OCI-LY7 (cell line): Measurements from ENCODE around the gene NFATC1. TPM values are rescaled to one million over a fixed set of nuclear protein-coding genes. Genes with fewer than 3 reads are reported as not detected.

Experiments
- BruUV-seq: library from RNA; stranded (reverse); fragments of 400-500 nt; replicated peaks from 2 replicates; lab custom pipeline; 2021; lab: Mats Ljungman, UMichigan
- CTCF ChIA-PET: fragments of 300-600 bp; sonication (Branson Sonifier 250); formaldehyde crosslinking; loops from one replicate; lab custom pipeline; 2022; ENCODE audit warnings: antibody characterized with exemption; ENCODE audit not compliant: unreplicated experiment; lab: Charles Lee
- POLR2A ChIA-PET: fragments of 300-600 bp; sonication (Branson Sonifier 250); formaldehyde crosslinking; loops from one replicate; lab custom pipeline; 2022; ENCODE audit warnings: antibody characterized with exemption; lab: Charles Lee
- DNase-seq: peaks from one replicate; pipeline ENCODE4 v3.0.0-alpha.2; 2015; ENCODE audit warnings: low spot score
- H2AFZ ChIP-seq: fragments of 200-600 bp; sonication (generic), shearing (Covaris generic); 2 replicates; pipeline ENCODE4 v1.6.1; 2014; ENCODE audit warnings: mild to moderate bottlenecking, antibody characterized with exemption, low read length, moderate library complexity
- H3K27ac ChIP-seq: fragments of 200-600 bp; sonication (generic); 2 replicates; pipeline ENCODE4 v1.5.1; 2014; ENCODE audit warnings: mixed run types, low read depth, mild to moderate bottlenecking, moderate library complexity, low read length, inconsistent platforms; ENCODE audit not compliant: poor library complexity, severe bottlenecking
- H3K36me3 ChIP-seq: fragments of 200-600 bp; sonication (generic); 2 replicates; pipeline ENCODE4 v1.6.1; 2014; ENCODE audit warnings: mild to moderate bottlenecking, antibody characterized with exemption, low read length, moderate library complexity, mixed read lengths; ENCODE audit not compliant: insufficient read depth
- H3K4me1 ChIP-seq: fragments of 200-600 bp; sonication (generic); 2 replicates; pipeline ENCODE4 v1.5.1; 2014; ENCODE audit warnings: mild to moderate bottlenecking, low read length; ENCODE audit not compliant: insufficient read depth, poor library complexity, severe bottlenecking
- H3K4me2 ChIP-seq: fragments of 200-600 bp; sonication (generic); 2 replicates; pipeline ENCODE4 v1.6.1; 2014; ENCODE audit warnings: mild to moderate bottlenecking, low read length
- H3K4me3 ChIP-seq: fragments of 200-600 bp; sonication (generic); 2 replicates; pipeline ENCODE4 v1.5.1; 2014; ENCODE audit warnings: mild to moderate bottlenecking, low read depth, low read length; ENCODE audit not compliant: poor library complexity, severe bottlenecking
- H3K79me2 ChIP-seq: fragments of 200-600 bp; sonication (generic); 2 replicates; pipeline ENCODE4 v1.6.1; 2016; ENCODE audit warnings: low read depth, mild to moderate bottlenecking, low read length, moderate library complexity, mixed read lengths; ENCODE audit not compliant: insufficient read depth
- H3K9me2 ChIP-seq: fragments of 200-600 bp; sonication (generic); 2 replicates; pipeline ENCODE4 v1.6.1; 2016; ENCODE audit warnings: mild to moderate bottlenecking, low read length, mixed read lengths; ENCODE audit not compliant: insufficient read depth
- H3K9me3 ChIP-seq: fragments of 200-600 bp; sonication (generic); 2 replicates; pipeline ENCODE4 v1.6.1; 2014; ENCODE audit warnings: mild to moderate bottlenecking, mixed run types, low read length, mixed read lengths
- H4K20me1 ChIP-seq: fragments of 200-600 bp; sonication (generic); 2 replicates; pipeline ENCODE4 v1.6.1; 2014; ENCODE audit warnings: mild to moderate bottlenecking, antibody characterized with exemption, low read length, moderate library complexity, mixed read lengths; ENCODE audit not compliant: insufficient read depth
- CTCF ChIP-seq: fragments of 200-600 bp; sonication (generic); conservative IDR thresholded peaks from 2 replicates; pipeline ENCODE4 v1.5.1; 2014; ENCODE audit warnings: mild to moderate bottlenecking, antibody characterized with exemption, low read length, moderate library complexity, mixed read lengths
- EZH2phosphoT487 ChIP-seq: fragments of 200-600 bp; sonication (generic); IDR thresholded peaks from 2 replicates; pipeline ENCODE4 v1.6.1; 2018; ENCODE audit warnings: low read depth, borderline replicate concordance, mild to moderate bottlenecking, mixed run types, antibody characterized with exemption, low read length, moderate library complexity, mixed read lengths
- intact Hi-C: fragments of 100-400 bp; cut with micrococcal nuclease; formaldehyde crosslinking; loops from one replicate; pipeline ENCODE4 v1.10.0; 2022; ENCODE audit not compliant: unreplicated experiment
- total RNA-seq, 2 experiments: library from RNA; depleted of rRNA in 1 of 2; stranded (reverse); fragments of >200 nt in 1 of 2; shearing (Covaris generic) in 1 of 2; gene quantifications; 2 replicates each; pipeline ENCODE4 v1.2.3, GENCODE V29; 2014 to 2022

NFATC1 gene
- total RNA-seq, 2 experiments from 2014 or later = 23.6 to 50.4 TPM

- no peaks in the 10 kb centered on the region for H3K9me3 ChIP-seq
- H3K4me1 ChIP-seq = peaks cover 43% of the 10 kb centered on the region
- no peaks in the 10 kb centered on the region for H4K20me1 ChIP-seq
- H3K4me3 ChIP-seq = peak overlapping the region; percentile 86
- no peak overlapping the region for H2AFZ ChIP-seq
- H3K4me2 ChIP-seq = peak overlapping the region; percentile 100
- TF ChIP-seq EZH2phosphoT487 (no peak), CTCF (no peak)
- H3K9me2 ChIP-seq = no peaks in the 10 kb centered on the region
- TSS peak; percentile 51 for BruUV-seq
- peak overlapping the region; percentile 87 for H3K27ac ChIP-seq
- ChIA-PET POLR2A (interaction anchor here (0.5 to 2.3 kb wide), 3 partner anchors 8 to 127 kb away, joined by 4 to 7 read pairs (median 5); no protein-coding TSS in a partner anchor), CTCF (interaction anchor here (0.6 kb wide), 1 partner anchor 76 kb away, joined by 3 read pairs; no protein-coding TSS in a partner anchor)
- intact Hi-C loops = loop anchor here (2.0 kb wide), 2 partner anchors 63 to 131 kb away; no protein-coding TSS in a partner anchor
- peaks cover 35% of the 10 kb centered on the region for H3K79me2 ChIP-seq
- H3K36me3 ChIP-seq = peaks cover 11% of the 10 kb centered on the region
- DNase-seq = peak; percentile 31
Measured at GRCh38 chr18:79397247-79397829, 1.6 kb downstream of the NFATC1 start.

GRCh38 chr18:79397830-79398761, 2.4 kb downstream of the NFATC1 start:
- H2AFZ ChIP-seq = no peak overlapping the region
- H3K9me3 ChIP-seq = no peaks in the 10 kb centered on the region
- no TSS peak for BruUV-seq
- H3K27ac ChIP-seq = peak overlapping the region; percentile 87
- H3K9me2 ChIP-seq = no peaks in the 10 kb centered on the region
- 0 out of 2 replicates have a peak, but pooled peaks cover 4% of the 10 kb centered on the region for H4K20me1 ChIP-seq
- peaks cover 11% of the 10 kb centered on the region for H3K36me3 ChIP-seq
- POLR2A ChIA-PET = interaction anchor here (0.5 to 2.3 kb wide), 4 partner anchors 68 to 126 kb away, joined by 4 to 7 read pairs (median 6); no protein-coding TSS in a partner anchor
- H3K4me1 ChIP-seq = peaks cover 43% of the 10 kb centered on the region
- H3K4me2 ChIP-seq = peak overlapping the region; percentile 100
- intact Hi-C loops = loop anchor here (2.0 kb wide), 2 partner anchors 63 to 131 kb away; no protein-coding TSS in a partner anchor
- CTCF ChIA-PET = no interaction called here
- peaks cover 43% of the 10 kb centered on the region for H3K79me2 ChIP-seq
- TF ChIP-seq CTCF = no peak
- TF ChIP-seq EZH2phosphoT487 = no peak
- peak; percentile 20 for DNase-seq
- H3K4me3 ChIP-seq = peak overlapping the region; percentile 86
